HCT116 (cell line): ENCODE results near the gene PCSK9.

ENCODE experiments used
- CTCF ChIP-seq, 3 experiments: fragments of 200-600 bp in 1 of 3; sonication (generic) in 1 of 3; IDR thresholded peaks in 2 of 3; conservative IDR thresholded peaks in 1 of 3; 2 replicates each; pipeline ENCODE4 v1.5.1; 2012 to 2017; ENCODE audit warnings: low read depth in 2 of 3, low read length in 2 of 3, antibody characterized with exemption in 1 of 3, borderline replicate concordance in 1 of 3, control low read depth in 1 of 3, mild to moderate bottlenecking in 1 of 3, mixed read lengths in 1 of 3, mixed run types in 1 of 3, moderate library complexity in 1 of 3; ENCODE audit not compliant: insufficient read depth in 1 of 3
- ELF1 ChIP-seq: IDR thresholded peaks from 2 replicates; pipeline ENCODE4 v1.6.1; 2012; ENCODE audit warnings: low read depth, borderline replicate concordance
- EZH2 ChIP-seq: fragments of 200-600 bp; sonication (generic); IDR thresholded peaks from 2 replicates; pipeline ENCODE4 v1.6.1; 2017; ENCODE audit warnings: antibody characterized with exemption, mixed run types
- POLR2A ChIP-seq: IDR thresholded peaks from 2 replicates; pipeline ENCODE4 v1.7.0; 2011; ENCODE audit warnings: borderline replicate concordance; ENCODE audit not compliant: insufficient read depth, insufficient read length; ENCODE audit errors: extremely low read depth

- no peak for TF ChIP-seq ELF1
- TF ChIP-seq CTCF (IDR thresholded peaks at IDR 0.05 in 2 of 3, conservative IDR thresholded peaks at IDR 0.05 in 1 of 3; ENCODE audit: borderline replicate concordance in 1 of 3, insufficient read depth in 1 of 3, low read depth in 2 of 3, low read length in 2 of 3) = no peak
- no peak for TF ChIP-seq POLR2A
- TF ChIP-seq EZH2 = no peak
These were observed 44.9 kb upstream of the PCSK9 start for GRCh38 chr1:54994355-54994990.
